GM21717 (cell line): ENCODE measurements around the gene PCNX3.
A peak's percentile ranks its signal among the peaks of the same experiment; 100 is the strongest.
"Not testable (repeated sequence)": the region's sequence is repeated elsewhere in the genome, so short reads cannot be mapped to it uniquely, and the experiment has no call there.

ENCODE experiments used
- ATAC-seq: cut with Tn5 transposase; IDR thresholded peaks from one replicate; pipeline ENCODE4 v1.9.1; 2021; ENCODE audit warnings: mild to moderate bottlenecking, moderate library complexity; ENCODE audit not compliant: unreplicated experiment

The PCNX3 gene

GRCh38 chr11:65652511-65653228 lies 37.1 kb downstream of the PCNX3 start:
- ATAC-seq: peak; percentile 44

GRCh38 chr11:65653229-65654225 lies 38.0 kb downstream of the PCNX3 start:
- no peak for ATAC-seq

- no peak for ATAC-seq
Measured at GRCh38 chr11:65654375-65655349, 39.1 kb downstream of the PCNX3 start.

GRCh38 chr11:65655570-65656332 lies 40.2 kb downstream of the PCNX3 start:
- ATAC-seq: no peak

GRCh38 chr11:65657426-65657825 lies 41.9 kb downstream of the PCNX3 start:
- no peak for ATAC-seq

- no peak for ATAC-seq
Measured at GRCh38 chr11:65658174-65659021, 42.8 kb downstream of the PCNX3 start.

- no peak for ATAC-seq
Measured at GRCh38 chr11:65660038-65660437, 44.5 kb downstream of the PCNX3 start.

GRCh38 chr11:65660908-65661307 lies 45.3 kb downstream of the PCNX3 start:
- not testable (repeated sequence) for ATAC-seq

GRCh38 chr11:65661599-65662246 lies 46.1 kb downstream of the PCNX3 start:
- ATAC-seq: no peak

GRCh38 chr11:65662247-65662798 lies 46.7 kb downstream of the PCNX3 start:
- ATAC-seq: peak; percentile 4

GRCh38 chr11:65662799-65663638 lies 47.4 kb downstream of the PCNX3 start, which contains the start of gene RELA:
Gene RELA (minus strand): TSS chr11:65662916. CDS start chr11:65662832, 84 bp downstream.
- peak; percentile 54 for ATAC-seq

- ATAC-seq: peak; percentile 13
Measured at GRCh38 chr11:65663639-65664200, 48.1 kb downstream of the PCNX3 start.

- ATAC-seq: no peak
Measured at GRCh38 chr11:65672180-65672860, 56.7 kb downstream of the PCNX3 start.

- no peak for ATAC-seq
Measured at GRCh38 chr11:65672982-65673381, 57.4 kb downstream of the PCNX3 start.

GRCh38 chr11:65680192-65680743 lies 64.7 kb downstream of the PCNX3 start:
- ATAC-seq: no peak

GRCh38 chr11:65683480-65683879 lies 67.9 kb downstream of the PCNX3 start:
- ATAC-seq: not testable (repeated sequence)
